ENCODE results near the gene STAG2.
"Not testable (repeated sequence)": the region's sequence is repeated elsewhere in the genome, so short reads cannot be mapped to it uniquely, and the experiment has no call there.

STAG2 gene

GRCh38 chrX:124033821-124034220 lies 72.3 kb downstream of the STAG2 start:
- no peak overlapping the region for H3K4me3 ChIP-seq (ENCODE audit: low read depth, low read length)
- ChIA-PET POLR2A (interaction anchor here (1.3 kb wide), 1 partner anchor 15 kb away, joined by 3 read pairs; no protein-coding TSS in a partner anchor), CTCF (no interaction called here)
- no peak for DNase-seq (ENCODE audit: low read depth, low spot score)
- no peak for TF ChIP-seq CTCF (IDR thresholded peaks at IDR 0.05; ENCODE audit: insufficient read depth, low read length, missing control alignments)

GRCh38 chrX:124035657-124036056 lies 74.2 kb downstream of the STAG2 start:
- CTCF ChIA-PET = no interaction called here
- no peak overlapping the region for H3K4me3 ChIP-seq (ENCODE audit: low read depth, low read length)
- POLR2A ChIA-PET = no interaction called here
- DNase-seq (ENCODE audit: low read depth, low spot score) = no peak
- no peak for TF ChIP-seq CTCF (IDR thresholded peaks at IDR 0.05; ENCODE audit: insufficient read depth, low read length, missing control alignments)

GRCh38 chrX:124042042-124042441 lies 80.5 kb downstream of the STAG2 start:
- no peak for DNase-seq (ENCODE audit: low read depth, low spot score)
- ChIA-PET POLR2A (no interaction called here), CTCF (interaction anchor here (0.8 to 1.8 kb wide), 2 partner anchors 32 to 83 kb away, joined by 3 read pairs; no protein-coding TSS in a partner anchor)
- no peak overlapping the region for H3K4me3 ChIP-seq (ENCODE audit: low read depth, low read length)
- no peak for TF ChIP-seq CTCF (IDR thresholded peaks at IDR 0.05; ENCODE audit: insufficient read depth, low read length, missing control alignments)

GRCh38 chrX:124045109-124045508 lies 83.6 kb downstream of the STAG2 start:
- ChIA-PET CTCF (no interaction called here), POLR2A (no interaction called here)
- DNase-seq (ENCODE audit: low read depth, low spot score) = no peak
- no peak overlapping the region for H3K4me3 ChIP-seq (ENCODE audit: low read depth, low read length)
- no peak for TF ChIP-seq CTCF (IDR thresholded peaks at IDR 0.05; ENCODE audit: insufficient read depth, low read length, missing control alignments)

- H3K4me3 ChIP-seq (ENCODE audit: low read depth, low read length); CTCF ChIA-PET; DNase-seq (ENCODE audit: low read depth, low spot score); POLR2A ChIA-PET: not testable (repeated sequence)
These were observed 122.9 kb downstream of the STAG2 start for GRCh38 chrX:124084417-124084816.

GRCh38 chrX:124085063-124085462 lies 123.6 kb downstream of the STAG2 start:
- POLR2A ChIA-PET = no interaction called here
- DNase-seq (ENCODE audit: low read depth, low spot score) = no peak
- TF ChIP-seq CTCF (IDR thresholded peaks at IDR 0.05; ENCODE audit: insufficient read depth, low read length, missing control alignments) = no peak
- CTCF ChIA-PET = interaction anchor here (1.0 kb wide), 1 partner anchor 16 kb away, joined by 3 read pairs; no protein-coding TSS in a partner anchor
- H3K4me3 ChIP-seq (ENCODE audit: low read depth, low read length) = no peak overlapping the region

- TF ChIP-seq CTCF (IDR thresholded peaks at IDR 0.05; ENCODE audit: insufficient read depth, low read length, missing control alignments) = no peak
- DNase-seq (ENCODE audit: low read depth, low spot score) = no peak
- H3K4me3 ChIP-seq (ENCODE audit: low read depth, low read length) = no peak overlapping the region
- ChIA-PET CTCF (interaction anchor here (1.9 kb wide), 1 partner anchor 12 kb away, joined by 9 read pairs; no protein-coding TSS in a partner anchor), POLR2A (no interaction called here)
These were observed 124.9 kb downstream of the STAG2 start for GRCh38 chrX:124086411-124086810.

Data from AG04449 (cell line).